ENCODE data around the gene MORC3.

Gene MORC3

DNA sequence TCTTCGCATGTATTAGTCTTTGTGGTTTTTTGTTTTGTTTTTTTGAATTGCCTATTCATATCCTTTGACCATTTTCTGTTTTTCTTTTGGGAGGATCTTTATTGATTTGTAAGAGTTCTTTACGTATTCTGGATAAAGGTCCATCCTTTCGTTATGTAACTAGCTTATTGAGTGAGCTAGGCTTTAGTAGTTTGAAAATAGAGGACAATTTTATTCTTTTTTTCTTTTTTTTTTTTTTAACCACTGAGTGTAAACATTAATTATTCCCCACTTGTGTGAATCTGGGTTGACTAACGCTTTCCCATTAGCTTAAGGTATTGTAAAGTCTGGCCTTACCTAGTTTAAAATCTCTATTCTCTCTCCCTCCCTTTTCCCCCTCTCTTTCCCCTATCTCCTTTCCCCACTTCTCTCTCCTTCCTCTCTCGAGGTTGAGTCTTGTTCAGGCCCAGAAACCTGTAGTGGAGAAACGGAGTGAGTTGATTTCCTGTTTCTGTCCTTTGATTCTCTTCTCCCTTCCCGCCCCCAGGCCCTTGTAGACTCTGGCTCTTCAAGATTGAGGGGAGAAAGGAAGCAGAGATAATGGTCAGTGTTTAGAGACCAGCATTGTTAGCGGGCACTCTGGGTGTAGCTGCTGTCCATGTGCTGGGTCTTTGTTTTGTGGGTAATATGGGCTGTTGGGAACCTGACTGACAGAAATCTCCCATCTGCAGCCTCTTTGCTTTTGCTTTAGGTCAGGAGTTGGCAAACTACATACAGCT, 1.5 kb downstream of the MORC3 start (continued):
- TF ChIP-seq, protein P1, sequence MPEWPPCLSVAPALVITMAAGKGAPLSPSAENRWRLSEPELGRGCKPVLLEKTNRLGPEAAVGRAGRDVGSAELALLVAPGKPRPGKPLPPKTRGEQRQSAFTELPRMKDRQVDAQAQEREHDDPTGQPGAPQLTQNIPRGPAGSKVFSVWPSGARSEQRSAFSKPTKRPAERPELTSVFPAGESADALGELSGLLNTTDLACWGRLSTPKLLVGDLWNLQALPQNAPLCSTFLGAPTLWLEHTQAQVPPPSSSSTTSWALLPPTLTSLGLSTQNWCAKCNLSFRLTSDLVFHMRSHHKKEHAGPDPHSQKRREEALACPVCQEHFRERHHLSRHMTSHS (tag by site-specific recombination; IDR thresholded peaks at IDR 0.05), result no peak
- TF ChIP-seq ZNF561 (tag by site-specific recombination; IDR thresholded peaks at IDR 0.05; ENCODE audit: borderline replicate concordance) (no peak), ZNF350 (tag by site-specific recombination; IDR thresholded peaks at IDR 0.05) (no peak), ZNF394 (tag by site-specific recombination; IDR thresholded peaks at IDR 0.05; ENCODE audit: borderline replicate concordance) (peak; percentile 89), ZBTB8A (tag by site-specific recombination; IDR thresholded peaks at IDR 0.05) (0 out of 2 replicates have a peak, but pooled peaks have one; percentile 41), ZNF623 (tag by site-specific recombination; IDR thresholded peaks at IDR 0.05) (no peak; the same call in 1 of the 2 replicates), ZFP37 (tag by site-specific recombination; IDR thresholded peaks at IDR 0.05) (0 out of 2 replicates have a peak, but pooled peaks have one; percentile 29), ZNF510 (tag by site-specific recombination; IDR thresholded peaks at IDR 0.05; ENCODE audit: insufficient replicate concordance) (no peak), ZBTB48 (tag by site-specific recombination; IDR thresholded peaks at IDR 0.05) (no peak), WT1 (tag by site-specific recombination; IDR thresholded peaks at IDR 0.05) (peak; percentile 52; the same call in 1 of the 2 replicates), ZNF621 (tag by site-specific recombination; IDR thresholded peaks at IDR 0.05) (no peak), ZNF366 (tag by site-specific recombination; conservative IDR thresholded peaks at IDR 0.05) (peak; percentile 62; the same call in 1 of the 2 replicates), MEIS1 (CRISPR knock-in tag; IDR thresholded peaks at IDR 0.05; ENCODE audit: borderline replicate concordance) (no peak), SCRT1 (tag by site-specific recombination; IDR thresholded peaks at IDR 0.05; ENCODE audit: borderline replicate concordance) (peak; percentile 78; the same call in 1 of the 2 replicates), ZBTB20 (tag by site-specific recombination; IDR thresholded peaks at IDR 0.05) (peak; percentile 73), ZBTB17 (tag by site-specific recombination; IDR thresholded peaks at IDR 0.05) (peak; percentile 81), ZNF214 (tag by site-specific recombination; IDR thresholded peaks at IDR 0.05; ENCODE audit: borderline replicate concordance) (no peak), ZSCAN30 (tag by site-specific recombination; IDR thresholded peaks at IDR 0.05) (no peak), ZNF677 (tag by site-specific recombination; IDR thresholded peaks at IDR 0.05) (no peak), ZNF175 (tag by site-specific recombination; IDR thresholded peaks at IDR 0.05) (no peak), KLF7 (tag by site-specific recombination; IDR thresholded peaks at IDR 0.05; ENCODE audit: borderline replicate concordance) (no peak)
- TF ChIP-seq, protein P2, sequence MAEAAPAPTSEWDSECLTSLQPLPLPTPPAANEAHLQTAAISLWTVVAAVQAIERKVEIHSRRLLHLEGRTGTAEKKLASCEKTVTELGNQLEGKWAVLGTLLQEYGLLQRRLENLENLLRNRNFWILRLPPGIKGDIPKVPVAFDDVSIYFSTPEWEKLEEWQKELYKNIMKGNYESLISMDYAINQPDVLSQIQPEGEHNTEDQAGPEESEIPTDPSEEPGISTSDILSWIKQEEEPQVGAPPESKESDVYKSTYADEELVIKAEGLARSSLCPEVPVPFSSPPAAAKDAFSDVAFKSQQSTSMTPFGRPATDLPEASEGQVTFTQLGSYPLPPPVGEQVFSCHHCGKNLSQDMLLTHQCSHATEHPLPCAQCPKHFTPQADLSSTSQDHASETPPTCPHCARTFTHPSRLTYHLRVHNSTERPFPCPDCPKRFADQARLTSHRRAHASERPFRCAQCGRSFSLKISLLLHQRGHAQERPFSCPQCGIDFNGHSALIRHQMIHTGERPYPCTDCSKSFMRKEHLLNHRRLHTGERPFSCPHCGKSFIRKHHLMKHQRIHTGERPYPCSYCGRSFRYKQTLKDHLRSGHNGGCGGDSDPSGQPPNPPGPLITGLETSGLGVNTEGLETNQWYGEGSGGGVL (tag by site-specific recombination; IDR thresholded peaks at IDR 0.05), result peak; percentile 96
- TF ChIP-seq, protein P3, sequence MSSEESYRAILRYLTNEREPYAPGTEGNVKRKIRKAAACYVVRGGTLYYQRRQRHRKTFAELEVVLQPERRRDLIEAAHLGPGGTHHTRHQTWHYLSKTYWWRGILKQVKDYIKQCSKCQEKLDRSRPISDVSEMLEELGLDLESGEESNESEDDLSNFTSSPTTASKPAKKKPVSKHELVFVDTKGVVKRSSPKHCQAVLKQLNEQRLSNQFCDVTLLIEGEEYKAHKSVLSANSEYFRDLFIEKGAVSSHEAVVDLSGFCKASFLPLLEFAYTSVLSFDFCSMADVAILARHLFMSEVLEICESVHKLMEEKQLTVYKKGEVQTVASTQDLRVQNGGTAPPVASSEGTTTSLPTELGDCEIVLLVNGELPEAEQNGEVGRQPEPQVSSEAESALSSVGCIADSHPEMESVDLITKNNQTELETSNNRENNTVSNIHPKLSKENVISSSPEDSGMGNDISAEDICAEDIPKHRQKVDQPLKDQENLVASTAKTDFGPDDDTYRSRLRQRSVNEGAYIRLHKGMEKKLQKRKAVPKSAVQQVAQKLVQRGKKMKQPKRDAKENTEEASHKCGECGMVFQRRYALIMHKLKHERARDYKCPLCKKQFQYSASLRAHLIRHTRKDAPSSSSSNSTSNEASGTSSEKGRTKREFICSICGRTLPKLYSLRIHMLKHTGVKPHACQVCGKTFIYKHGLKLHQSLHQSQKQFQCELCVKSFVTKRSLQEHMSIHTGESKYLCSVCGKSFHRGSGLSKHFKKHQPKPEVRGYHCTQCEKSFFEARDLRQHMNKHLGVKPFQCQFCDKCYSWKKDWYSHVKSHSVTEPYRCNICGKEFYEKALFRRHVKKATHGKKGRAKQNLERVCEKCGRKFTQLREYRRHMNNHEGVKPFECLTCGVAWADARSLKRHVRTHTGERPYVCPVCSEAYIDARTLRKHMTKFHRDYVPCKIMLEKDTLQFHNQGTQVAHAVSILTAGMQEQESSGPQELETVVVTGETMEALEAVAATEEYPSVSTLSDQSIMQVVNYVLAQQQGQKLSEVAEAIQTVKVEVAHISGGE (tag by site-specific recombination; conservative IDR thresholded peaks at IDR 0.05; ENCODE audit: low read depth), result 0 out of 2 replicates have a peak, but pooled peaks have one; percentile 48
- TF ChIP-seq, protein P4, sequence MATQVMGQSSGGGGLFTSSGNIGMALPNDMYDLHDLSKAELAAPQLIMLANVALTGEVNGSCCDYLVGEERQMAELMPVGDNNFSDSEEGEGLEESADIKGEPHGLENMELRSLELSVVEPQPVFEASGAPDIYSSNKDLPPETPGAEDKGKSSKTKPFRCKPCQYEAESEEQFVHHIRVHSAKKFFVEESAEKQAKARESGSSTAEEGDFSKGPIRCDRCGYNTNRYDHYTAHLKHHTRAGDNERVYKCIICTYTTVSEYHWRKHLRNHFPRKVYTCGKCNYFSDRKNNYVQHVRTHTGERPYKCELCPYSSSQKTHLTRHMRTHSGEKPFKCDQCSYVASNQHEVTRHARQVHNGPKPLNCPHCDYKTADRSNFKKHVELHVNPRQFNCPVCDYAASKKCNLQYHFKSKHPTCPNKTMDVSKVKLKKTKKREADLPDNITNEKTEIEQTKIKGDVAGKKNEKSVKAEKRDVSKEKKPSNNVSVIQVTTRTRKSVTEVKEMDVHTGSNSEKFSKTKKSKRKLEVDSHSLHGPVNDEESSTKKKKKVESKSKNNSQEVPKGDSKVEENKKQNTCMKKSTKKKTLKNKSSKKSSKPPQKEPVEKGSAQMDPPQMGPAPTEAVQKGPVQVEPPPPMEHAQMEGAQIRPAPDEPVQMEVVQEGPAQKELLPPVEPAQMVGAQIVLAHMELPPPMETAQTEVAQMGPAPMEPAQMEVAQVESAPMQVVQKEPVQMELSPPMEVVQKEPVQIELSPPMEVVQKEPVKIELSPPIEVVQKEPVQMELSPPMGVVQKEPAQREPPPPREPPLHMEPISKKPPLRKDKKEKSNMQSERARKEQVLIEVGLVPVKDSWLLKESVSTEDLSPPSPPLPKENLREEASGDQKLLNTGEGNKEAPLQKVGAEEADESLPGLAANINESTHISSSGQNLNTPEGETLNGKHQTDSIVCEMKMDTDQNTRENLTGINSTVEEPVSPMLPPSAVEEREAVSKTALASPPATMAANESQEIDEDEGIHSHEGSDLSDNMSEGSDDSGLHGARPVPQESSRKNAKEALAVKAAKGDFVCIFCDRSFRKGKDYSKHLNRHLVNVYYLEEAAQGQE (tag by site-specific recombination; IDR thresholded peaks at IDR 0.05), result peak; percentile 62; the same call in 1 of the 2 replicates
- TF ChIP-seq, protein P5, sequence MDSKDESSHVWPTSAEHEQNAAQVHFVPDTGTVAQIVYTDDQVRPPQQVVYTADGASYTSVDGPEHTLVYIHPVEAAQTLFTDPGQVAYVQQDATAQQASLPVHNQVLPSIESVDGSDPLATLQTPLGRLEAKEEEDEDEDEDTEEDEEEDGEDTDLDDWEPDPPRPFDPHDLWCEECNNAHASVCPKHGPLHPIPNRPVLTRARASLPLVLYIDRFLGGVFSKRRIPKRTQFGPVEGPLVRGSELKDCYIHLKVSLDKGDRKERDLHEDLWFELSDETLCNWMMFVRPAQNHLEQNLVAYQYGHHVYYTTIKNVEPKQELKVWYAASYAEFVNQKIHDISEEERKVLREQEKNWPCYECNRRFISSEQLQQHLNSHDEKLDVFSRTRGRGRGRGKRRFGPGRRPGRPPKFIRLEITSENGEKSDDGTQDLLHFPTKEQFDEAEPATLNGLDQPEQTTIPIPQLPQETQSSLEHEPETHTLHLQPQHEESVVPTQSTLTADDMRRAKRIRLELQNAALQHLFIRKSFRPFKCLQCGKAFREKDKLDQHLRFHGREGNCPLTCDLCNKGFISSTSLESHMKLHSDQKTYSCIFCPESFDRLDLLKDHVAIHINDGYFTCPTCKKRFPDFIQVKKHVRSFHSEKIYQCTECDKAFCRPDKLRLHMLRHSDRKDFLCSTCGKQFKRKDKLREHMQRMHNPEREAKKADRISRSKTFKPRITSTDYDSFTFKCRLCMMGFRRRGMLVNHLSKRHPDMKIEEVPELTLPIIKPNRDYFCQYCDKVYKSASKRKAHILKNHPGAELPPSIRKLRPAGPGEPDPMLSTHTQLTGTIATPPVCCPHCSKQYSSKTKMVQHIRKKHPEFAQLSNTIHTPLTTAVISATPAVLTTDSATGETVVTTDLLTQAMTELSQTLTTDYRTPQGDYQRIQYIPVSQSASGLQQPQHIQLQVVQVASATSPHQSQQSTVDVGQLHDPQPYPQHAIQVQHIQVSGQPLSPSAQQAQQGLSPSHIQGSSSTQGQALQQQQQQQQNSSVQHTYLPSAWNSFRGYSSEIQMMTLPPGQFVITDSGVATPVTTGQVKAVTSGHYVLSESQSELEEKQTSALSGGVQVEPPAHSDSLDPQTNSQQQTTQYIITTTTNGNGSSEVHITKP (tag by site-specific recombination; IDR thresholded peaks at IDR 0.05), result peak; percentile 86
